Activated CD8-positive, alpha-beta memory T cell treated with anti-CD3 and anti-CD28 coated beads for 48 hours (primary cell): Measurements from ENCODE around the gene RASGEF1B.
A peak's percentile ranks its signal among the peaks of the same experiment; 100 is the strongest.

ENCODE experiments used
- DNase-seq, 3 experiments: peaks; one replicate each; pipeline ENCODE4 v3.0.0-alpha.2; 2020; ENCODE audit warnings: low read depth in 2 of 3, low spot score in 2 of 3

The RASGEF1B gene

GRCh38 chr4:81466841-81467671 lies 4.7 kb downstream of the RASGEF1B start:
- DNase-seq: peak in 1 of 3 experiments; percentile 49

- DNase-seq: no peak
These were observed 6.0 kb downstream of the RASGEF1B start for GRCh38 chr4:81465406-81466340.

DNA sequence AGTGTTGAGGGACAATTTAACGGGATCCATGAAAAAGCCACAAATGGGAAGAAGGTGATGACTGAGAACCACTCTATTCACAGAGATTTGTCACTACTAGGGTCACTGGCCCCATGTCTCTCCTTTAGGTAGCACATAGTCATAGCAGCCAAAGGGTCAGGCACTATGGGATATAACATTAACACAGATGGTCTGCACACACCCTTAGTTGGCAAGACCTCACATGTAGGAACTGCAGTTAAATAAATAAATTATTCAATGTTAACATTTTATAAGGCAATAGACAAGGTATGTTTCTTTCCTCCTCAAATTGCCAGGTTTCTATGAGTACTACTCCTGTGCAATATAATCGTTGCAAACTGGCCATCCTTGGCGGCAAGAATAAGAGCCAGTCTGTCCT lies 10.9 kb downstream of the RASGEF1B start:
- DNase-seq: no peak

GRCh38 chr4:81460191-81460701 lies 11.5 kb downstream of the RASGEF1B start:
- DNase-seq: no peak

DNA sequence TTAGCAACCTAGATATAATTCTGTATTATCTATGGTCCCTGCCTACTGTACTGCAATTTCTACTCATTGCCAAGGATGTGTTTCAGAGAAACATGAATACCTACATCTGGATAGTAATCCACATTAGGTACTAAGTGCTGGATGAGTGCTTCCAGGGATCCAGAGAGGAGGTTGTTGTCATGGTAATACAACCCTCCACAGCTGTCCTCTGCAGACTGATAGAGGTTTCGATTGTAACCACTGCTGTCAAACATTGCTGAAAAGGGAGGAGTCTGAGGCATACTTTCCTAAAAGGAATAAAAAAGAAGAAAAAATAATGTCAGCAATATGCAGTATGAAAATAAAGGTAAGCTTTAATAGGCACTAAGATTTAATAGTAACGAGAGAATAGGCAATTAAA lies 12.5 kb downstream of the RASGEF1B start:
- no peak for DNase-seq

DNA sequence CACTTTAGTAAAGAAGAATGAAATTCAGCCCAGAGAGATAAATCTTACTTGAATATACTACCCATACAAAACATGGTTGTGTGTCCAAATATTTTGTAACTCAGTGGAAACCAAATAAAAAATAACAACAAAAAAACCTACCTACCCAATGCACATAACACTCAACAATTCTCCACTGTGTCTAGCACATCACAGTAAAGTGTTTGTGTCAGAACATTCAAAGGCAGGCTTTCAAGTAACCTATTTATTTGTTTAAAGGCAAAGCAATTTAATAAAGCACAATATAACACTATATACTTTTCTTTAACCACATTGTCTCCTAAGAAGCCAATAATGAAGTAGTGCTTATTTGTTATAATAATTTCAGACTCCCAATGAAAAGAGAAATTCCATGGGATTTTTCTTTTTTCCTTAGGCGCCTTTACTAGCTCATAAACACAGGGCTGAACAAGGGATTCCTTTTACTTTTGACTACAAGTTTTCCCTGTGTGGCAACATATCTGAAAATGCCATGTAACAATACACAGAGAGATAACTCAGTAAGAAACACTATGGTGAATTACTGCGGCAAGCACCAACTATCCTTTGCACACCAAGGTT lies 13.7 kb downstream of the RASGEF1B start:
- DNase-seq: no peak

- no peak for DNase-seq
These were observed 14.4 kb downstream of the RASGEF1B start for GRCh38 chr4:81457345-81457744.

DNA sequence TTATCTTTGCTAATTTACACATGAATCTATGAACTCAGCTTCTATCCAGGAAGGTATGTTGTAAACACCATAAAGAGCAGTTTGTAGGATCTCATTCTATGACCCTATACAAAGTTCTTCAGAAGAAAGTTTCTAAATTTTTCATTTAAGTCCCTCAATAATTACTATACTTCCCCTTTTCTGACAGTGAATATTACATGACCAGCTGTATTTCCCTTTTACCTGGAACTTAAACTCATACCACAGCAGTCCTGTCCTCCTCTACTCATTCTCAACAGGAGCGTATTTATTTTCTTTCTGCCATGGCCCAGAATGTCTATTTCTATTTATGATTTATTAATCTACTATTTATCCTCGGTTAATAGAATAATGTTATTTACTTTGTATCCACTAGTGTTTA lies 15.8 kb downstream of the RASGEF1B start:
- DNase-seq: no peak

- no peak for DNase-seq
These were observed 16.8 kb downstream of the RASGEF1B start for GRCh38 chr4:81454948-81455347.

DNA sequence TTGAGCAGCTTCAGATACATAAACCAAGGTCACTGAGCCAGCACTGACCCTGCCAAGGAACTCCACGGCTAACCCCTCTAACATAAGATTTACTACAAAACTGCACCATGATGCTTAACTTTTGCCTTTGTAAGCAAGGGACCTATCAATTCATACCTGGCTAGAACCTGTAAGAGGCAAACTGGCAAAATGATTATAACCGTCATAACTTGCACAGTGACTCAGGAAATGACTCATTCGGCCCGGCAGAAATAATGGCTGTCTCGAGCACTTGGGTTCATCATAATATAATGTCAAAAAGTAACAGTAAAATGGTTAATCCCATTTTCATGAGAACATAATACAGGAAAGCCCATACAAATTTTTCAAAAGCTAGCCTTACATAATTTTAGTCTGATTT lies 17.2 kb downstream of the RASGEF1B start:
- no peak for DNase-seq

- no peak for DNase-seq
These were observed 18.7 kb downstream of the RASGEF1B start for GRCh38 chr4:81453024-81453423.

- no peak for DNase-seq
These were observed 19.2 kb downstream of the RASGEF1B start for GRCh38 chr4:81452452-81453006.

DNA sequence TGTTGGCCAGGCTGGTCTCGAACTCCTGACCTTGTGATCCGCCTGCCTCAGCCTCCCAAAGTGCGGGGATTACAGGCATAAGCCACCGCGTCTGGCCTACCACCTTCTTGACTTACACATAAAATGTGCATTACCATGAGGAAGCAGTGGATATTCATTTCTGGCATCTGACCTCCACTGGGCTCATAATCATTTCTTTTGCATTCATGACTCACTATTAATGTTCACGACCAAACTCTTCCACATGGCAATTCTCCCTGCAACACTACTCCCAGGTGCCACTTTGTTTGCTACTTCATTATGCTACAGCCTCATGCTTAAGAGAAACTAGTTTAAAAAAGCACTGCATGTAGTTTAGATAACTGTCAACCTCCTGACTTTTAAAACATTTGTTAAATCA lies 22.7 kb downstream of the RASGEF1B start:
- DNase-seq: no peak

- no peak for DNase-seq
These were observed 24.0 kb downstream of the RASGEF1B start for GRCh38 chr4:81447566-81448229.

- DNase-seq: no peak
These were observed 25.1 kb downstream of the RASGEF1B start for GRCh38 chr4:81446634-81447033.

- DNase-seq: no peak
These were observed 26.5 kb downstream of the RASGEF1B start for GRCh38 chr4:81445196-81445595.

- no peak for DNase-seq
These were observed 29.1 kb downstream of the RASGEF1B start for GRCh38 chr4:81442484-81443085.

DNA sequence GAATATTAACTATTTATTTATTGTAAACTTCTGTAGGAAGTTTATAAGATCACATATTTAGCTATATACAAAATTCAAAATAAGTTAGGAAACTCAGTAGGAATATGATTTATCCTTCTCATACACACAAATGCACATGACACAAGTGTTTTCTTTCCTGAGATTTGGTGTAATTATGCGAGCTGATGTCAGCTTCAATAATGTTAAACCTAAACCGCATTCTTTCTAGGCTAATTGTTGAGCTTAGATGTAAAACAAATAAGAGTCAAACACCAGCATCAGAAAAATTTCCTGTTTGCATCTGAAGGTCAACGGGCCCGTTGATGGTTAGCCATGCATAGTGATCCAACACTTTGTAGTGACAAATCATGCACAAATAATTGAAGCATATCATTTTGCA lies 30.8 kb downstream of the RASGEF1B start:
- no peak for DNase-seq

DNA sequence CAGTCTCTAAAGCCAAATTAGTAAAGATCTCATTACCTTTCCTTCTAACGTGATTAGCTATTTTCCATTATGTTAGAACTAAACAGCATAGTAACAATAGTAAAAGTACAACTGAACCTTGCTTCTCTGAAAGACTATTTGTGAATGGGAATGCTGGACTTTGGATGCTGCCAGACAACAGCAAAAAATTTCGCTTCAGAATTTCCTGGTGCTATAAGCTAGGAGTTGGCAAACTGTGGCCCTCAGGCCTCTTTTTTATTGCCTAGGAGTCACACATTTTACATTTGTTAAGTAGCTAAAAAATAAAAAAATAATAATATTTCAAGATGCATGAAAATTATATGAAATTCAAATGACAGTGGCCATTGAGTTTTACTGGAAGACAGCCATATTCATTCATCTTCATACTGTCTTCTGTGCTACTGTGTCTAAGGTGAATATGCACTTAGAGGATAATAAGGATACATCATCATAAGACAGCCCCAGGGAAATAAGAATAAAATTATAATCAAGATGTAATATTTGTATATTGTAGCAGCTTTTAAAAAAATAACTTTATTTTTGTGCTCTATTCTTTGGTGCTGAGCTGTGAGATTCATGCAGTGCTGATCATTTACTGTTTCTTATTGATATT lies 34.6 kb downstream of the RASGEF1B start:
- DNase-seq: no peak

- DNase-seq: no peak
These were observed 35.6 kb downstream of the RASGEF1B start for GRCh38 chr4:81436096-81436495.
